ENCODE data around the gene CNDP2.

DNA sequence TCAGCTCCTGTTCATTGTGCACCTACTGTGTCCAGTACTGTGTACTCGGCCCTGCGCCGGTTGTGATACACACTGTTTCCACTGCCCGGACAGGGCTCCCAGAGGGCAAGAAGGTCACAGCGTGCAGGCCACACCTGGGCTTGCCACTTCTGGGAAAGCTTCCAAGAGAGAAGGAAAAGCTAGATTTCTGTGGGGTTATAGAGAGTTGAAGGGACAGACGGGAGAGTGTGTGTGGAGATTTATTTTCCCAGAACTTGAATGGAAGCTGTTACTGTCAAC, 34.4 kb downstream of the CNDP2 start:
- TF ChIP-seq EZH2 (IDR thresholded peaks at IDR 0.05; ENCODE audit: borderline replicate concordance), result no peak
- TF ChIP-seq CTCF (IDR thresholded peaks at IDR 0.05; ENCODE audit: poor library complexity), result no peak

Measured in hepatocyte (in vitro differentiated cells).